GM19455 (cell line): ENCODE results near the gene SMG1.
A peak's percentile ranks its signal among the peaks of the same experiment; 100 is the strongest.
"Not testable (repeated sequence)": the region's sequence is repeated elsewhere in the genome, so short reads cannot be mapped to it uniquely, and the experiment has no call there.

Experiments
- ATAC-seq: cut with Tn5 transposase; IDR thresholded peaks from one replicate; pipeline ENCODE4 v1.9.1; 2021; ENCODE audit not compliant: unreplicated experiment

SMG1 gene

DNA sequence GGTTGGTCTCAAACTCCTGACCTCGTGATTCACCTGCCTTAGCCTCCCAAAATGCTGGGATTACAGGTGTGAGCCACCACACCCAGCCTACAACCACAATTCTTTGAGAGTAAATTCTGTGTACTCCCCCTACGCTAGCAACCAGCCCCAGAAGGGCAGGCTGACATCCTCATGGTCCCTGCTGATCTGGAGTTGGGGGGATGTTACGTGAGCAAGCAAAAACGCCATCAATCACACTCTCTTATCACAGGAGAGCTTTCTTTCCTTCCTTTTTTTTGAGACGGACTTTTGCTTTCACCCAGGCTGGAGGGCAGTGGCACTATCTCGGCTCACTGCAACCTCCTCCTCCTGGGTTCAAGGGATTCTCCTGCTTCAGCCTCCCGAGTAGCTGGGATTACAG, 154.0 kb downstream of the SMG1 start:
- ATAC-seq = not testable (repeated sequence)

DNA sequence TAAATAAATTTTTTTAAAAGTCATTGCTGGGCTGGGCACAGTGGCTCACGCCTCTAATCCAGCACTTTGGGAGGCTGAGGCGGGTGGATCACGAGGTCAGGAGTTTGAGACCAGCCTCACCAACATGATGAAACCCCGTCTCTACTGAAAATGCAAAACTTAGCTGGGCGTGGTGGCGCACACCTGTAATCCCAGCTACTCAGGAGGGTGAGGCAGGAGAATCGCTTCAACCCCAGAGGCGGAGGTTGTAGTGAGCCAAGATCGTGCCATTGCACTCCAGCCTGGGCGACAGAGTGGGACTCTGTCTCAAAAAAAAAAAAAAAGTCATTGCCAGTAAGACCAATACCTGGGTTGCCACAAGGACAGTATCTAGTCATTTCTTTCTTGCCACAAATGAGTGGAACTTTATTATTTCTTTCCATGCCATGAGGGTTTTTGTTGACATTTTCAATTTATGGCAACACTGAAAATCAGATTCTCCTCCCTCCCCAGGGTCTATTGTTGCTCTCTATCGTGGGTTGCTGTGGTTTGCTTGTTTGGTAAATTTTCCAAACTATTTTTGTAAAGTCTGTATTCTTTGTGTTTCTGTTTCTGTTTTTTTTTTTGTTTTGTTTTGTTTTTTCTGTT, 155.8 kb downstream of the SMG1 start:
- not testable (repeated sequence) for ATAC-seq

DNA sequence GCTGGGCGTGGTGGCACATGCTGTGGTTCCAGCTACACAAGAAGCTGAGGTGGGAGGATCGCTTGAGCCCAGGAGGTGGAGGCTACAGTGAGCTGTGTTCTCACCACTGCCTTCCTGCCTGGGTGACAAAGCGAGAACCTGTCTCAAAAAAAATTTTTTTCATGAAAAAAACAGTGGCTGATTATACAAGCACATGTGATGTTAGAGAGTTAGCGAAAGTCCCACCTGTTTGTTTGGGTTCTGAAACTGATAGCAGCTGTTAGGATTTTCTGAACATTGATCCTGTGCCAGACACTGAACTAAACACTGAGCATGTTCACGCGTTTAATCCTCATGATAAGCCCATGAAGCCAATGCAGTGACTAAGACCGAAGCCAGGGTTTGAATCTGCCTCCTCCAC, 159.0 kb downstream of the SMG1 start:
- ATAC-seq = not testable (repeated sequence)

DNA sequence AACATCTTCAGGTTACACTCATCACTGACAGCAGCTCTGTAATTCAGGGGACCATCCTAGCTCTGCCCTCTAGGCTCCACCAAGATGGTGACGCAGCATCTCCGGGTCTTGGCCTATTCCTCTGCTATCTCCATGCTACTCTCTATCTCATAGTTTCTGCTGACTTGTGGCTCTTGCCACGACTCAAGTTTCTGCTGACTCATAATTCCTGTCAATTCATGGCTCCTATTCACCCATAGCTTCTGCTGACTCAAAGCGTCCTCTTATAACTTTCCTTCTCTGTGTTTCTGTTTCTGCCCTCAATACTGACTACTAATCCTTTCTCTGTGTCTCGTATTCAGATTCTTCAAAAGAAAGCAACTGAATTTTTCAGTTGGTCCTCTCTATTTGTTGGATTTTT, 163.5 kb downstream of the SMG1 start:
- peak; percentile 47 for ATAC-seq

DNA sequence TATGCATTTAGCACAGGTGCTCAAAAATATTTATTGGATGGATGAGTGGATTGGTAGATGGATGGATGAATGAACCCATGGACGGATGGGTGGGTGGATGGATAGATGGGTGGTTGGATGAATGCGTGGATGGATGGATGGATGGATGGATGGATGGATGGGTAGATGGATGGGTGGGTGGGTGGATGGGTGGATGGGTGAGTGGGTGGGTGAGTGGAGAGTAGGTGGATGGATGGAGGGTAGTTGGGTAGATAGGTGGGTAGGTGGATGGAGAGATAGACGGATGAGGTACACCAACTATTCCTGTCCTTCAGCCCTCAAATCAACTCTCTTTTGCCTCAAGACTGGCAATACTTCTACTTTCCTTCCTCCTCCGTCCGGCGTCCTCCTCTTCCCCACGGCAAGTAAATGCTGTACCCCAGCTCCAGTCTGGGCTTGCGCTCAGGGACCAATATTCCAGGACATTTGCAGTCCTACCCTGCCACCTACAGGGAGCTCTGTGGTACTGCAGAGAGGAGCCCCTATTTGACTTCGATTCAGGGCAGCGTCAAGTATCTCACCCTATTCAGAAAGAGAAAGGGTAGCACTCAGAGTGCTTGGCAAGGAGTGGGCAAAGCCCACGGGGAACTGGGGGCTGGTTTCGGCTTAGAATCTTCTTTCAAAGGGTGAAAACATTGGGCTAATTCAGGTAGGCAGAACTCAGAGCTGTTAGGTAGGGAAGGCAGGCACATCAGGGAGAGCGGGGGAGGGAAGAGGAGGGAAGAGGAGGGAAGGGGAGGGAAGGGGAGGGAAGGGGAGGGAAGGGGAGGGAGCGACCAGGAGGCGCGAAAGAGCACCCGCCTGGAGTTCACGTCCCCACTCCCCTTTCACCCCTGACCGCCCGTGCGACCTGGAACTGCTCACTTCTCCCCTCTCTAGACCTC, 166.3 kb downstream of the SMG1 start:
- peak; percentile 53 for ATAC-seq

DNA sequence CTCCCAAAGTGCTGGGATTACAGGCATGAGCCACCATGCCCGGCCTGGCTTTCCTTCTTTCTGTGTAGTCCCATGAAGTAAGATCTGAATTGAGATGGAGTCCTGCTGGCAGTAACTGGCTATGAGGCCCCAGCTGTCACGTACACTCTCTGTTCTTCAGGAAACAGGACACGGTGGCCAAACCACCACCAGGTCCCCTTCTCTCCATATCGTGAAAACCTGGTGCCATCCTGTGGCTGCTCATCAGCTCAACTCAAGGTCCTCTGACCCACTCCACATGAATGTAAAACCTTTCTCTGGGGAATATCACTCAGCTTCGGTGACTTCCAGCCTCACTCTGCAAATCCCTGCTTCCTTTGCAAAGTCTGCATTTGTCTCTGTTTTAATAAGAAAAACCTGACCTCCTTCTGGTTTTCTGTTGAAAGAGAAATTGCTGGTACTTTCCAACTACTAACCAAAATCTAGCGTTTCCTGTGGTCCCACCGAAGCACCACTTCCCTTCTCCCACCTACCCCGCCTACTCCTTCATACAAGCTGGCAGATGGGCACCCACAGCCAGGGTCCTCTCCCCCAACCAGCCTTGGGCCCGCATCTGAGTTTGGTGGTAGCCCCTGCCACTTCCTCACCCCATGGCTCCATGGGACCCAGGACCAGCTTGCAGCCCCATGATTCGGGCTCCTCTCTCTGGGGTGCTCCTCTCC, 168.1 kb downstream of the SMG1 start:
- ATAC-seq = not testable (repeated sequence)

DNA sequence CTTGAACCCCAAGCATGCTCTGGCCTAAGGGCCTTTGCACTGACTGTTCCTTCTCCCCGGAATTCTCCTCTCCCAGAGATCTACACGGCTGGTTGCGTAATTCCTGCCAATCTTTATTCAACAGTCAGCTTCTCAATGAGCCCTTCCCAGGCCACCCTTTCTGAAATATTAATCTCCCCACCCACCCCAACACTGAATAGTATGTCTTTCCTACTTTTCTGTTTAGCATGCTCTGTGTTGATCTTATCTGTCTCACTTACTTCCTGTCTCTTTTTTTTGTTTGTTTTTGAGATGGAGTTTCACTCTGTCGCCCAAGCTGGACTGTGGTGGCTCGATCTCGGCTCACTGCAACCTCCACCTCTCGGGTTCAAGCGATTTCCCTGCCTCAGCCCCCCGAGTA, 169.6 kb downstream of the SMG1 start:
- not testable (repeated sequence) for ATAC-seq
